DOHH2 (cell line): ENCODE results near the gene NSD2.

ENCODE experiments used
- CTCF ChIP-seq: fragments of 200-600 bp; sonication (generic); IDR thresholded peaks from one replicate; pipeline ENCODE4 v1.5.1; 2014; ENCODE audit warnings: antibody characterized with exemption, mild to moderate bottlenecking, low read depth, low read length; ENCODE audit not compliant: poor library complexity, severe bottlenecking
- EZH2phosphoT487 ChIP-seq: fragments of 200-600 bp; sonication (generic); IDR thresholded peaks from 2 replicates; pipeline ENCODE4 v1.6.1; 2017; ENCODE audit warnings: borderline replicate concordance, mild to moderate bottlenecking, antibody characterized with exemption, low read length, moderate library complexity, mixed read lengths

- TF ChIP-seq CTCF (no peak), EZH2phosphoT487 (no peak)
These were observed 37.7 kb upstream of the NSD2 start for GRCh38 chr4:1833307-1834046.
